K562 (cell line): ENCODE measurements around the gene NCOA4. TPM values are rescaled to one million over a fixed set of nuclear protein-coding genes. Genes with fewer than 3 reads are reported as not detected.

Experiments used
- ELF2 ChIP-seq: fragments of 250-450 bp; sonication (Bioruptor Pico); IDR thresholded peaks from 2 replicates; pipeline ENCODE4 v1.5.0; 2021; ENCODE audit warnings: mild to moderate bottlenecking
- GATA2 ChIP-seq: sonication (generic); formaldehyde crosslinking; IDR thresholded peaks from 2 replicates; pipeline ENCODE4 v1.4.0; 2020; ENCODE audit warnings: mild to moderate bottlenecking, missing genetic modification reagents
- HDGF ChIP-seq: fragments of 450-650 bp; IDR thresholded peaks from 2 replicates; pipeline ENCODE4 v1.6.1; 2016
- MBD2 ChIP-seq: sonication (generic); IDR thresholded peaks from 2 replicates; pipeline ENCODE4 v1.6.1; 2016; ENCODE audit warnings: low read depth, borderline replicate concordance
- MYNN ChIP-seq, 2 experiments: sonication (generic); formaldehyde crosslinking in 1 of 2; IDR thresholded peaks; 2 replicates each; pipeline versions ENCODE4 v1.5.0 to v1.6.1; 2016 to 2020; ENCODE audit warnings: antibody characterized with exemption in 1 of 2, missing genetic modification reagents in 1 of 2
- NR4A1 ChIP-seq, 2 experiments: fragments of 250-450 bp in 1 of 2; fragments of 450-650 bp in 1 of 2; sonication (Bioruptor Pico) in 1 of 2; IDR thresholded peaks; 2 replicates each; pipeline versions ENCODE4 v1.4.0 to v1.6.1; 2016 to 2020; ENCODE audit warnings: mild to moderate bottlenecking in 2 of 2, missing compliant biosample characterization in 1 of 2, missing genetic modification characterization in 1 of 2, moderate library complexity in 1 of 2
- PHB ChIP-seq: fragments of 250-450 bp; sonication (Bioruptor Pico); IDR thresholded peaks from 2 replicates; pipeline ENCODE4 v1.5.0; 2021
- PTRF ChIP-seq: fragments of 450-650 bp; IDR thresholded peaks from 2 replicates; pipeline ENCODE4 v1.6.1; 2016; ENCODE audit warnings: mild to moderate bottlenecking, missing genetic modification characterization, missing compliant biosample characterization
- TCFL5 ChIP-seq: fragments of 250-450 bp; sonication (Bioruptor Pico); conservative IDR thresholded peaks from 2 replicates; pipeline ENCODE4 v1.6.1; 2021; ENCODE audit warnings: mild to moderate bottlenecking, moderate library complexity, matching md5 sums
- polyA plus RNA-seq, 8 experiments: library from polyadenylated mRNA; depleted of rRNA in 4 of 8; stranded (reverse) in 5 of 8; unstranded in 3 of 8; fragments of >200 nt; fragmentation: Nextera tagmentation in 2 of 8; fragmentation: Illumina TruSeq in 1 of 8; extraction: Ambion mirVana in 2 of 8; extraction: Trizol in 1 of 8; gene quantifications; 2 replicates each; pipeline versions ENCODE4 v1.2.1 to v1.2.3, GENCODE V29; 2011 to 2014; ENCODE audit warnings: inconsistent platforms in 1 of 8, missing spikeins in 1 of 8
- total RNA-seq, 7 experiments: library from RNA; depleted of rRNA in 6 of 7; stranded (reverse); fragments of >200 nt in 6 of 7; fragmentation: Illumina TruSeq in 2 of 7; extraction: Trizol in 2 of 7; gene quantifications; 2 replicates each; pipeline versions ENCODE4 v1.2.1 to v1.2.3, GENCODE V29; 2011 to 2021; ENCODE audit warnings: low replicate concordance in 1 of 7
- TF ChIP-seq, protein P1 (sequence below): conservative IDR thresholded peaks from 2 replicates; pipeline ENCODE4 v1.6.1; 2011; ENCODE audit warnings: low read depth, mild to moderate bottlenecking, low read length; ENCODE audit not compliant: control insufficient read depth
- TF ChIP-seq, protein P2 (sequence below), 2 experiments: fragments of 450-650 bp; IDR thresholded peaks; 2 replicates each; pipeline ENCODE4 v1.6.1; 2018; ENCODE audit warnings: mild to moderate bottlenecking in 2 of 2, low read depth in 1 of 2; ENCODE audit not compliant: partially characterized antibody in 2 of 2
- TF ChIP-seq, protein P3 (sequence below): fragments of 250-450 bp; sonication (Bioruptor Pico); IDR thresholded peaks from 2 replicates; pipeline ENCODE4 v1.5.1; 2021; ENCODE audit warnings: mild to moderate bottlenecking
- TF ChIP-seq, protein P4 (sequence below): fragments of 450-650 bp; IDR thresholded peaks from 2 replicates; pipeline ENCODE4 v1.6.1; 2018; ENCODE audit warnings: mild to moderate bottlenecking, low read depth; ENCODE audit not compliant: partially characterized antibody
- TF ChIP-seq, protein P5 (sequence below): fragments of 250-450 bp; sonication (Bioruptor Pico); IDR thresholded peaks from 2 replicates; pipeline ENCODE4 v1.4.0; 2020; ENCODE audit warnings: mild to moderate bottlenecking, moderate library complexity
- TF ChIP-seq, protein P6 (sequence below): fragments of 450-650 bp; formaldehyde crosslinking; IDR thresholded peaks from 2 replicates; pipeline ENCODE4 v1.4.0; 2020; ENCODE audit warnings: mild to moderate bottlenecking, moderate library complexity

The NCOA4 gene
- total and polyA plus RNA-seq, 9 of the 15 experiments (the other 6 are each of a cell fraction or from before 2014, with no cell fraction given): 89.8 to 283 (median 181) TPM

DNA sequence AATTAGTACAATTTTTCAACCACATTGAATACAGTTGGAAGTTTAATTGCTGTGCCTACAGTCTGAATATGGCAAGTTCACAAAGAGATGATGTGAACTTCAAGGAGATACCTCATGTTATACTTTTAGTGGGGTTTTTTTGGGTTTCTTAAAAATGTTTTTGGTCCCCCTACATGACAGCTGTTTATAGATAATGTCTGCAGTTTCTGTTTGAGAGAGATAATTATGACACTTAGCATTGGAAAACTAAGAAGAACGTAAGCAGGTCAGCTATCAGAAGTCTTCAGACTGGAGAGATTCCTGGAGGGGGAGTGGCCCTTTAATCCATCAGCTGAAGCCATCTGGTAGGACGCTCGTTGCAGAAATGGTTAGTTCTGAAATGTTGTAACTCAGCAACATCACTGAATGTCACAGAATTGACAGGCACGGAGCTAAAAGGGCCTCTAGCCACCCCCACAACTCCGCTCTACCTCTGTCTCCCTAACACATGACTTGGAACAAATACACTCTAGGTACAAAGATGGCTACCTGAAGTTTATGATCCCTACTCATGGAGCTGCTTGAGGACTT is 29.2 kb downstream of the NCOA4 start (continued):
- TF ChIP-seq, protein P1, sequence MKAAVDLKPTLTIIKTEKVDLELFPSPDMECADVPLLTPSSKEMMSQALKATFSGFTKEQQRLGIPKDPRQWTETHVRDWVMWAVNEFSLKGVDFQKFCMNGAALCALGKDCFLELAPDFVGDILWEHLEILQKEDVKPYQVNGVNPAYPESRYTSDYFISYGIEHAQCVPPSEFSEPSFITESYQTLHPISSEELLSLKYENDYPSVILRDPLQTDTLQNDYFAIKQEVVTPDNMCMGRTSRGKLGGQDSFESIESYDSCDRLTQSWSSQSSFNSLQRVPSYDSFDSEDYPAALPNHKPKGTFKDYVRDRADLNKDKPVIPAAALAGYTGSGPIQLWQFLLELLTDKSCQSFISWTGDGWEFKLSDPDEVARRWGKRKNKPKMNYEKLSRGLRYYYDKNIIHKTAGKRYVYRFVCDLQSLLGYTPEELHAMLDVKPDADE: peak; percentile 91
- TF ChIP-seq MYNN (IDR thresholded peaks at IDR 0.05) (peak; percentile 77), MYNN (CRISPR knock-in tag; IDR thresholded peaks at IDR 0.05) (no peak), MBD2 (peak; percentile 76), PTRF (no peak), TCFL5 (CRISPR knock-in tag) (peak; percentile 67; the same call in 1 of the 2 replicates), ELF2 (CRISPR knock-in tag) (no peak), HDGF (no peak), GATA2 (CRISPR knock-in tag) (peak; percentile 99), NR4A1 (CRISPR knock-in tag; IDR thresholded peaks at IDR 0.05) (no peak), NR4A1 (tag; IDR thresholded peaks at IDR 0.05) (peak; percentile 96), PHB (CRISPR knock-in tag) (no peak)
- TF ChIP-seq, protein P2, sequence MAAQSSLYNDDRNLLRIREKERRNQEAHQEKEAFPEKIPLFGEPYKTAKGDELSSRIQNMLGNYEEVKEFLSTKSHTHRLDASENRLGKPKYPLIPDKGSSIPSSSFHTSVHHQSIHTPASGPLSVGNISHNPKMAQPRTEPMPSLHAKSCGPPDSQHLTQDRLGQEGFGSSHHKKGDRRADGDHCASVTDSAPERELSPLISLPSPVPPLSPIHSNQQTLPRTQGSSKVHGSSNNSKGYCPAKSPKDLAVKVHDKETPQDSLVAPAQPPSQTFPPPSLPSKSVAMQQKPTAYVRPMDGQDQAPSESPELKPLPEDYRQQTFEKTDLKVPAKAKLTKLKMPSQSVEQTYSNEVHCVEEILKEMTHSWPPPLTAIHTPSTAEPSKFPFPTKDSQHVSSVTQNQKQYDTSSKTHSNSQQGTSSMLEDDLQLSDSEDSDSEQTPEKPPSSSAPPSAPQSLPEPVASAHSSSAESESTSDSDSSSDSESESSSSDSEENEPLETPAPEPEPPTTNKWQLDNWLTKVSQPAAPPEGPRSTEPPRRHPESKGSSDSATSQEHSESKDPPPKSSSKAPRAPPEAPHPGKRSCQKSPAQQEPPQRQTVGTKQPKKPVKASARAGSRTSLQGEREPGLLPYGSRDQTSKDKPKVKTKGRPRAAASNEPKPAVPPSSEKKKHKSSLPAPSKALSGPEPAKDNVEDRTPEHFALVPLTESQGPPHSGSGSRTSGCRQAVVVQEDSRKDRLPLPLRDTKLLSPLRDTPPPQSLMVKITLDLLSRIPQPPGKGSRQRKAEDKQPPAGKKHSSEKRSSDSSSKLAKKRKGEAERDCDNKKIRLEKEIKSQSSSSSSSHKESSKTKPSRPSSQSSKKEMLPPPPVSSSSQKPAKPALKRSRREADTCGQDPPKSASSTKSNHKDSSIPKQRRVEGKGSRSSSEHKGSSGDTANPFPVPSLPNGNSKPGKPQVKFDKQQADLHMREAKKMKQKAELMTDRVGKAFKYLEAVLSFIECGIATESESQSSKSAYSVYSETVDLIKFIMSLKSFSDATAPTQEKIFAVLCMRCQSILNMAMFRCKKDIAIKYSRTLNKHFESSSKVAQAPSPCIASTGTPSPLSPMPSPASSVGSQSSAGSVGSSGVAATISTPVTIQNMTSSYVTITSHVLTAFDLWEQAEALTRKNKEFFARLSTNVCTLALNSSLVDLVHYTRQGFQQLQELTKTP (IDR thresholded peaks at IDR 0.05; ENCODE audit: low read depth in 1 of 2, partially characterized antibody in 2 of 2): peak; percentile 76 to 97
- TF ChIP-seq, protein P3, sequence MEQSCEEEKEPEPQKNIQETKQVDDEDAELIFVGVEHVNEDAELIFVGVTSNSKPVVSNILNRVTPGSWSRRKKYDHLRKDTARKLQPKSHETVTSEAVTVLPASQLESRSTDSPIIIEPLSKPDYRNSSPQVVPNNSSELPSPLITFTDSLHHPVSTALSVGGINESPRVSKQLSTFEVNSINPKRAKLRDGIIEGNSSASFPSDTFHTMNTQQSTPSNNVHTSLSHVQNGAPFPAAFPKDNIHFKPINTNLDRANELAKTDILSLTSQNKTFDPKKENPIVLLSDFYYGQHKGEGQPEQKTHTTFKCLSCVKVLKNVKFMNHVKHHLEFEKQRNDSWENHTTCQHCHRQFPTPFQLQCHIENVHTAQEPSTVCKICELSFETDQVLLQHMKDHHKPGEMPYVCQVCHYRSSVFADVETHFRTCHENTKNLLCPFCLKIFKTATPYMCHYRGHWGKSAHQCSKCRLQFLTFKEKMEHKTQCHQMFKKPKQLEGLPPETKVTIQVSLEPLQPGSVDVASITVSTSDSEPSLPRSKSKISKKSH (CRISPR knock-in tag): no peak
- TF ChIP-seq, protein P4, sequence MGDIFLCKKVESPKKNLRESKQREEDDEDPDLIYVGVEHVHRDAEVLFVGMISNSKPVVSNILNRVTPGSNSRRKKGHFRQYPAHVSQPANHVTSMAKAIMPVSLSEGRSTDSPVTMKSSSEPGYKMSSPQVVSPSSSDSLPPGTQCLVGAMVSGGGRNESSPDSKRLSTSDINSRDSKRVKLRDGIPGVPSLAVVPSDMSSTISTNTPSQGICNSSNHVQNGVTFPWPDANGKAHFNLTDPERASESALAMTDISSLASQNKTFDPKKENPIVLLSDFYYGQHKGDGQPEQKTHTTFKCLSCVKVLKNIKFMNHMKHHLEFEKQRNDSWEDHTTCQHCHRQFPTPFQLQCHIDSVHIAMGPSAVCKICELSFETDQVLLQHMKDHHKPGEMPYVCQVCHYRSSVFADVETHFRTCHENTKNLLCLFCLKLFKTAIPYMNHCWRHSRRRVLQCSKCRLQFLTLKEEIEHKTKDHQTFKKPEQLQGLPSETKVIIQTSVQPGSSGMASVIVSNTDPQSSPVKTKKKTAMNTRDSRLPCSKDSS: no peak
- TF ChIP-seq, protein P5, sequence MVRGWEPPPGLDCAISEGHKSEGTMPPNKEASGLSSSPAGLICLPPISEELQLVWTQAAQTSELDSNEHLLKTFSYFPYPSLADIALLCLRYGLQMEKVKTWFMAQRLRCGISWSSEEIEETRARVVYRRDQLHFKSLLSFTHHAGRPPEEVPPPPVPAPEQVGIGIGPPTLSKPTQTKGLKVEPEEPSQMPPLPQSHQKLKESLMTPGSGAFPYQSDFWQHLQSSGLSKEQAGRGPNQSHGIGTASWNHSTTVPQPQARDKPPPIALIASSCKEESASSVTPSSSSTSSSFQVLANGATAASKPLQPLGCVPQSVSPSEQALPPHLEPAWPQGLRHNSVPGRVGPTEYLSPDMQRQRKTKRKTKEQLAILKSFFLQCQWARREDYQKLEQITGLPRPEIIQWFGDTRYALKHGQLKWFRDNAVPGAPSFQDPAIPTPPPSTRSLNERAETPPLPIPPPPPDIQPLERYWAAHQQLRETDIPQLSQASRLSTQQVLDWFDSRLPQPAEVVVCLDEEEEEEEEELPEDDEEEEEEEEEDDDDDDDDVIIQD (CRISPR knock-in tag): 0 out of 2 replicates have a peak, but pooled peaks have one; percentile 18
- TF ChIP-seq, protein P6, sequence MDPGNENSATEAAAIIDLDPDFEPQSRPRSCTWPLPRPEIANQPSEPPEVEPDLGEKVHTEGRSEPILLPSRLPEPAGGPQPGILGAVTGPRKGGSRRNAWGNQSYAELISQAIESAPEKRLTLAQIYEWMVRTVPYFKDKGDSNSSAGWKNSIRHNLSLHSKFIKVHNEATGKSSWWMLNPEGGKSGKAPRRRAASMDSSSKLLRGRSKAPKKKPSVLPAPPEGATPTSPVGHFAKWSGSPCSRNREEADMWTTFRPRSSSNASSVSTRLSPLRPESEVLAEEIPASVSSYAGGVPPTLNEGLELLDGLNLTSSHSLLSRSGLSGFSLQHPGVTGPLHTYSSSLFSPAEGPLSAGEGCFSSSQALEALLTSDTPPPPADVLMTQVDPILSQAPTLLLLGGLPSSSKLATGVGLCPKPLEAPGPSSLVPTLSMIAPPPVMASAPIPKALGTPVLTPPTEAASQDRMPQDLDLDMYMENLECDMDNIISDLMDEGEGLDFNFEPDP (CRISPR knock-in tag): no peak
